ENCODE data around the gene CACNA1C. TPM values are rescaled to one million over a fixed set of nuclear protein-coding genes. Genes with fewer than 3 reads are reported as not detected.

Gene CACNA1C
- total RNA-seq, 5 donors from 2014 or later (not counting 1 experiment from before 2014, with no cell fraction given): 0.10 to 0.26 (median 0.16) TPM

GRCh38 chr12:2537868-2538541 lies 485.2 kb downstream of the CACNA1C start:
- peaks cover 2 to 12% of the 10 kb centered on the region in 2 donors for H3K27me3 Mint-ChIP-seq
- POLR2A ChIA-PET: no interaction called here
- CTCF ChIA-PET: no interaction called here

GRCh38 chr12:2539938-2540337 lies 487.2 kb downstream of the CACNA1C start:
- H3K27me3 Mint-ChIP-seq: peaks cover 4 to 14% of the 10 kb centered on the region in 2 donors
- no peak overlapping the region for H3K27ac Mint-ChIP-seq
- no peak overlapping the region for H3K4me3 Mint-ChIP-seq
- no peaks in the 10 kb centered on the region for H3K4me1 Mint-ChIP-seq
- no peak overlapping the region for H3K27ac ChIP-seq (ENCODE audit: low read length)
- ChIA-PET CTCF (no interaction called here), POLR2A (no interaction called here)
- no peaks in the 10 kb centered on the region for H3K4me1 ChIP-seq (ENCODE audit: control insufficient read depth in 1 of 2, extremely low read depth in 1 of 2, insufficient read depth in 2 of 2, low read length in 2 of 2)
- no peak for ATAC-seq (replicated peaks in 1 of 4)
- H3K36me3 Mint-ChIP-seq: no peaks in the 10 kb centered on the region
- H3K4me3 ChIP-seq (ENCODE audit: control insufficient read depth in 1 of 2, extremely low read depth in 1 of 2, low read length in 1 of 2): no peak overlapping the region
- H3K9me3 Mint-ChIP-seq: no peaks in the 10 kb centered on the region
- no peaks in the 10 kb centered on the region for H3K36me3 ChIP-seq (ENCODE audit: control insufficient read depth in 2 of 2, extremely low read depth in 1 of 2, insufficient read depth in 1 of 2, low read length in 1 of 2)
- DNase-seq: no peak
- peaks cover 0 to 6% of the 10 kb centered on the region in 2 experiments for H3K27me3 ChIP-seq (replicated peaks in 1 of 2; ENCODE audit: control insufficient read depth in 2 of 2, extremely low read depth in 1 of 2, insufficient read depth in 2 of 2, low read length in 1 of 2)
- no peaks in the 10 kb centered on the region for H3K9me3 ChIP-seq
- 93% methylated on average over 2 of the region's 8 CpGs for WGBS (ENCODE audit: insufficient coverage)

More at GRCh38 chr12:2537868-2538541, 485.2 kb downstream of the CACNA1C start:
- H3K9me3 Mint-ChIP-seq: no peaks in the 10 kb centered on the region
- Histone ChIP-seq H3K27me3 (replicated peaks in 1 of 2; ENCODE audit: control insufficient read depth in 2 of 2, extremely low read depth in 1 of 2, insufficient read depth in 2 of 2, low read length in 1 of 2) (peaks cover 0 to 9% of the 10 kb centered on the region in 2 experiments), H3K4me1 (ENCODE audit: control insufficient read depth in 1 of 2, extremely low read depth in 1 of 2, insufficient read depth in 2 of 2, low read length in 2 of 2) (no peaks in the 10 kb centered on the region), H3K4me3 (ENCODE audit: control insufficient read depth in 1 of 2, extremely low read depth in 1 of 2, low read length in 1 of 2) (no peak overlapping the region), H3K36me3 (ENCODE audit: control insufficient read depth in 2 of 2, extremely low read depth in 1 of 2, insufficient read depth in 1 of 2, low read length in 1 of 2) (no peaks in the 10 kb centered on the region), H3K27ac (ENCODE audit: low read length) (no peak overlapping the region), H3K9me3 (no peaks in the 10 kb centered on the region)
- no peak for ATAC-seq (replicated peaks in 1 of 4)
- no peaks in the 10 kb centered on the region for H3K36me3 Mint-ChIP-seq
- no CpG with 5 or more reads among the region's 5 CpGs for WGBS (ENCODE audit: insufficient coverage)
- no peaks in the 10 kb centered on the region for H3K4me1 Mint-ChIP-seq
- DNase-seq: no peak
- H3K27ac Mint-ChIP-seq: no peak overlapping the region
- H3K4me3 Mint-ChIP-seq: no peak overlapping the region

DNA sequence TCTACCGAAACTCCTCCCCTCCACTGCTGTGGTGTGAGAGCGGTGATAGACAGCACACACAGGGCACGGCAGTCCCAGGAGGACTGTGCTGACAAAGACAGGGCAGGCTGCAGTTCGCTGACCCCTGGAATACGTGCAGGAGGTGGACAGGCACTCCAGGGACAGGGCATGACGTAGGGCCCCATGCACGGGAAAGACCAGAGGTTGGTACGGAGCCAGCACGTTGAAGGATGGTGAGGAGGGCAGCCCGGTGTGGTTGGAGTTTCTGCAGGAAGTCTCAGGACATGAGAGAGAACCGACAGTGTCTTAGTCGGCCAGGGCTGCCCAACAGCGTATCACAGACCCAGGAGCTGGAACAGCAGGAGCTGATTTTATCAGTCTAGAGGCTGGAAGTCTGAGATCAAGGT lies 487.8 kb downstream of the CACNA1C start:
- DNase-seq (no peak), ATAC-seq (replicated peaks in 1 of 4) (no peak)
- Histone ChIP-seq H3K27me3 (replicated peaks in 1 of 2; ENCODE audit: control insufficient read depth in 2 of 2, extremely low read depth in 1 of 2, insufficient read depth in 2 of 2, low read length in 1 of 2) (peaks cover 0 to 6% of the 10 kb centered on the region in 2 experiments), H3K36me3 (ENCODE audit: control insufficient read depth in 2 of 2, extremely low read depth in 1 of 2, insufficient read depth in 1 of 2, low read length in 1 of 2) (no peaks in the 10 kb centered on the region), H3K4me3 (ENCODE audit: control insufficient read depth in 1 of 2, extremely low read depth in 1 of 2, low read length in 1 of 2) (no peak overlapping the region), H3K9me3 (no peaks in the 10 kb centered on the region), H3K27ac (ENCODE audit: low read length) (no peak overlapping the region), H3K4me1 (ENCODE audit: control insufficient read depth in 1 of 2, extremely low read depth in 1 of 2, insufficient read depth in 2 of 2, low read length in 2 of 2) (no peaks in the 10 kb centered on the region)
- Mint-ChIP-seq H3K4me3 (no peak overlapping the region), H3K27me3 (peaks cover 4 to 14% of the 10 kb centered on the region in 2 donors), H3K4me1 (no peaks in the 10 kb centered on the region), H3K9me3 (no peaks in the 10 kb centered on the region), H3K36me3 (no peaks in the 10 kb centered on the region), H3K27ac (no peak overlapping the region)
- POLR2A ChIA-PET: no interaction called here
- 88% methylated on average over 13 of the region's 13 CpGs for WGBS (ENCODE audit: insufficient coverage)
- CTCF ChIA-PET: no interaction called here

DNA sequence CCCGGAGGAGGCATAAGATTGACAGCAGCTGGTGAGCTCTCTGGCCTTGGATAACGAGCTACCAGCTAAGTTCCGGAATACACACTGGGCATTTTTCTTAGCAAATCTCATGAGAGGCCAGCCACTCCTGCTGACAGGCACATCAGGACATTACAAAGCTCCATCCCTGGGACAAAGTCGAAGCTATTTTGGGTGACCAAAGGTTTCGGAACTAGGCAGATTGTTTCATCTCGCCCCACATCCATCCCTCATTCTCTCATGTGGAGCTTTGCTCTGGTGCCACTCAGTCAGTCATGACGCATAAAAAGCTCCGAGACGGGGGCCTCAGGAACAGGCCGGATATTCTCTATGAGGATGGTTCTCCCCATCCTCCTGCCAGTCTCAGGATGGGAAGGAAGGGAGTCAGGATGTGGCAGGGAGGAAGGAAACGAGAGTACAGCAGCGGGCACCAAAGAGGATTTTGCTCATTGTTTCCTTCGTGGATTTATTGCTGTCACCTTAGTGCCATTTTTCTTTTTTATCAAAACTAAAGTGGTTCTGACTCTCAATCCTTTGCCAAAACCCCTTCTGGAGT lies 488.9 kb downstream of the CACNA1C start:
- no peak overlapping the region for H3K4me3 ChIP-seq (ENCODE audit: control insufficient read depth in 1 of 2, extremely low read depth in 1 of 2, low read length in 1 of 2)
- H3K4me1 Mint-ChIP-seq: no peaks in the 10 kb centered on the region
- no peaks in the 10 kb centered on the region for H3K36me3 ChIP-seq (ENCODE audit: control insufficient read depth in 2 of 2, extremely low read depth in 1 of 2, insufficient read depth in 1 of 2, low read length in 1 of 2)
- ChIA-PET POLR2A (no interaction called here), CTCF (no interaction called here)
- H3K27ac ChIP-seq (ENCODE audit: low read length): no peak overlapping the region
- H3K36me3 Mint-ChIP-seq: no peaks in the 10 kb centered on the region
- peaks cover 4 to 14% of the 10 kb centered on the region in 2 donors for H3K27me3 Mint-ChIP-seq
- no peaks in the 10 kb centered on the region for H3K9me3 Mint-ChIP-seq
- no peak overlapping the region for H3K4me3 Mint-ChIP-seq
- H3K4me1 ChIP-seq (ENCODE audit: control insufficient read depth in 1 of 2, extremely low read depth in 1 of 2, insufficient read depth in 2 of 2, low read length in 2 of 2): no peaks in the 10 kb centered on the region
- no peak for DNase-seq
- ATAC-seq (replicated peaks in 1 of 4): no peak
- H3K27me3 ChIP-seq (replicated peaks in 1 of 2; ENCODE audit: control insufficient read depth in 2 of 2, extremely low read depth in 1 of 2, insufficient read depth in 2 of 2, low read length in 1 of 2): peaks cover 0 to 6% of the 10 kb centered on the region in 2 experiments
- H3K9me3 ChIP-seq: no peaks in the 10 kb centered on the region
- H3K27ac Mint-ChIP-seq: no peak overlapping the region
- WGBS (ENCODE audit: insufficient coverage): 82% methylated on average over 9 of the region's 13 CpGs

- no peaks in the 10 kb centered on the region for H3K36me3 Mint-ChIP-seq
- Histone ChIP-seq H3K36me3 (ENCODE audit: control insufficient read depth in 2 of 2, extremely low read depth in 1 of 2, insufficient read depth in 1 of 2, low read length in 1 of 2) (no peaks in the 10 kb centered on the region), H3K9me3 (no peaks in the 10 kb centered on the region), H3K27me3 (replicated peaks in 1 of 2; ENCODE audit: control insufficient read depth in 2 of 2, extremely low read depth in 1 of 2, insufficient read depth in 2 of 2, low read length in 1 of 2) (peaks cover 0 to 10% of the 10 kb centered on the region in 2 experiments), H3K27ac (ENCODE audit: low read length) (no peak overlapping the region), H3K4me3 (ENCODE audit: control insufficient read depth in 1 of 2, extremely low read depth in 1 of 2, low read length in 1 of 2) (no peak overlapping the region), H3K4me1 (ENCODE audit: control insufficient read depth in 1 of 2, extremely low read depth in 1 of 2, insufficient read depth in 2 of 2, low read length in 2 of 2) (no peaks in the 10 kb centered on the region)
- ChIA-PET CTCF (no interaction called here), POLR2A (no interaction called here)
- no peaks in the 10 kb centered on the region for H3K4me1 Mint-ChIP-seq
- no peak overlapping the region for H3K4me3 Mint-ChIP-seq
- no peaks in the 10 kb centered on the region for H3K9me3 Mint-ChIP-seq
- 20% methylated on average over 1 of the region's 3 CpGs for WGBS (ENCODE audit: insufficient coverage)
- DNase-seq (no peak), ATAC-seq (replicated peaks in 1 of 4) (no peak)
- H3K27ac Mint-ChIP-seq: peak overlapping the region in 1 of 2 donors; percentile 11
- peaks cover 7 to 17% of the 10 kb centered on the region in 2 donors for H3K27me3 Mint-ChIP-seq
These were observed 491.0 kb downstream of the CACNA1C start for GRCh38 chr12:2543801-2544200.

GRCh38 chr12:2544230-2544629 lies 491.4 kb downstream of the CACNA1C start:
- Histone ChIP-seq H3K4me1 (ENCODE audit: control insufficient read depth in 1 of 2, extremely low read depth in 1 of 2, insufficient read depth in 2 of 2, low read length in 2 of 2) (no peaks in the 10 kb centered on the region), H3K9me3 (no peaks in the 10 kb centered on the region), H3K4me3 (ENCODE audit: control insufficient read depth in 1 of 2, extremely low read depth in 1 of 2, low read length in 1 of 2) (no peak overlapping the region), H3K36me3 (ENCODE audit: control insufficient read depth in 2 of 2, extremely low read depth in 1 of 2, insufficient read depth in 1 of 2, low read length in 1 of 2) (no peaks in the 10 kb centered on the region), H3K27me3 (replicated peaks in 1 of 2; ENCODE audit: control insufficient read depth in 2 of 2, extremely low read depth in 1 of 2, insufficient read depth in 2 of 2, low read length in 1 of 2) (peaks cover 0 to 10% of the 10 kb centered on the region in 2 experiments), H3K27ac (ENCODE audit: low read length) (no peak overlapping the region)
- no peaks in the 10 kb centered on the region for H3K9me3 Mint-ChIP-seq
- H3K4me3 Mint-ChIP-seq: no peak overlapping the region
- ATAC-seq (replicated peaks in 1 of 4): no peak
- ChIA-PET CTCF (no interaction called here), POLR2A (no interaction called here)
- H3K27me3 Mint-ChIP-seq: peaks cover 7 to 17% of the 10 kb centered on the region in 2 donors
- no peak overlapping the region for H3K27ac Mint-ChIP-seq
- H3K36me3 Mint-ChIP-seq: no peaks in the 10 kb centered on the region
- H3K4me1 Mint-ChIP-seq: no peaks in the 10 kb centered on the region
- no peak for DNase-seq

Measured in T-cell (primary cell).